Measurements from ENCODE around the gene RBM34.

DNA sequence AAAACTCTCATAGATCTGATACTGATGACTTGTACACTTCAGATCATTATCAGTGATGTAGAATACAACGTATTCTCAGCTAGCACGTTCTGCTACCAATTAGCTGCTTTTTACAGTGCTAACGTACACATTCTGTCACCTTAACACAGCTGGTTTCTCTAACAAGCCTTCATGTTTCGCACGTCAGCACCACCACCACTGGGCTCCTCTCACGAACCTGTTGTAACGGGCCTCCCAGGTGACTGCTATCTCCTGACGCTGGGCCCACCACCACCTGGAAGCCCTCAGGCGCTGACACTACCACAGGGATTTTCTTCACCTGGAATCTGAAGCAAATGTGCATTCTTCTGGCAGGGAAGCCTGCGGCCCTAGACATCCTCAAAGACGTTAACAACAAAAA is 52.2 kb downstream of the RBM34 start:
- TF ChIP-seq NFRKB (IDR thresholded peaks at IDR 0.05): no peak
- no peak for TF ChIP-seq ELF4 (IDR thresholded peaks at IDR 0.05)
- TF ChIP-seq SP1 (IDR thresholded peaks at IDR 0.05): no peak
- no peak for TF ChIP-seq FOXM1 (IDR thresholded peaks at IDR 0.05; ENCODE audit: borderline replicate concordance)
- no peak for TF ChIP-seq BHLHE40 (IDR thresholded peaks at IDR 0.05; ENCODE audit: borderline replicate concordance)
- no peak for TF ChIP-seq FOXA1 (IDR thresholded peaks at IDR 0.05)
- no peak for TF ChIP-seq HDGF (IDR thresholded peaks at IDR 0.05; ENCODE audit: borderline replicate concordance)
- no peak for TF ChIP-seq SUZ12 (IDR thresholded peaks at IDR 0.05)
- TF ChIP-seq L3MBTL2 (conservative IDR thresholded peaks at IDR 0.05): no peak
- TF ChIP-seq, protein P1, sequence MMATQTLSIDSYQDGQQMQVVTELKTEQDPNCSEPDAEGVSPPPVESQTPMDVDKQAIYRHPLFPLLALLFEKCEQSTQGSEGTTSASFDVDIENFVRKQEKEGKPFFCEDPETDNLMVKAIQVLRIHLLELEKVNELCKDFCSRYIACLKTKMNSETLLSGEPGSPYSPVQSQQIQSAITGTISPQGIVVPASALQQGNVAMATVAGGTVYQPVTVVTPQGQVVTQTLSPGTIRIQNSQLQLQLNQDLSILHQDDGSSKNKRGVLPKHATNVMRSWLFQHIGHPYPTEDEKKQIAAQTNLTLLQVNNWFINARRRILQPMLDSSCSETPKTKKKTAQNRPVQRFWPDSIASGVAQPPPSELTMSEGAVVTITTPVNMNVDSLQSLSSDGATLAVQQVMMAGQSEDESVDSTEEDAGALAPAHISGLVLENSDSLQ (IDR thresholded peaks at IDR 0.05): no peak
- TF ChIP-seq LEF1 (IDR thresholded peaks at IDR 0.05; ENCODE audit: borderline replicate concordance): no peak
- no peak for TF ChIP-seq FOXK2 (IDR thresholded peaks at IDR 0.05)
- TF ChIP-seq TARDBP (IDR thresholded peaks at IDR 0.05): no peak
